ENCODE results near the gene ULK4.

ULK4 gene

GRCh38 chr3:41345788-41346187 is 616.1 kb downstream of the ULK4 start:
- H3K79me2 ChIP-seq (ENCODE audit: insufficient read depth, low read length) = no peaks in the 10 kb centered on the region

GRCh38 chr3:41339758-41340157 is 622.1 kb downstream of the ULK4 start:
- peaks cover 5% of the 10 kb centered on the region for H3K4me1 ChIP-seq (ENCODE audit: insufficient read depth, low read length, poor library complexity, severe bottlenecking)
- H3K9me2 ChIP-seq (replicated peaks; ENCODE audit: low read depth, low read length) = no peaks in the 10 kb centered on the region
- no peak overlapping the region for H2AFZ ChIP-seq (ENCODE audit: low read length)
- no peaks in the 10 kb centered on the region for H3K9me3 ChIP-seq (ENCODE audit: insufficient read depth, low read depth, low read length)
- no peaks in the 10 kb centered on the region for H3K79me2 ChIP-seq (ENCODE audit: insufficient read depth, low read length)
- no peaks in the 10 kb centered on the region for H3K36me3 ChIP-seq (ENCODE audit: insufficient read depth, low read length)
- H3K4me2 ChIP-seq (ENCODE audit: low read depth, low read length, poor library complexity, severe bottlenecking) = no peak overlapping the region
- no peaks in the 10 kb centered on the region for H3K27me3 ChIP-seq (ENCODE audit: insufficient read depth, low read length, poor library complexity, severe bottlenecking)
- no peak overlapping the region for H3K4me3 ChIP-seq (ENCODE audit: low read length, poor library complexity, severe bottlenecking)
- no peaks in the 10 kb centered on the region for H3F3A ChIP-seq (ENCODE audit: low read depth)
- TF ChIP-seq EZH2phosphoT487 (IDR thresholded peaks at IDR 0.05; ENCODE audit: borderline replicate concordance) (no peak), CTCF (conservative IDR thresholded peaks at IDR 0.05; ENCODE audit: low read length) (no peak)
- H4K20me1 ChIP-seq (ENCODE audit: insufficient read depth, low read length, poor library complexity, severe bottlenecking) = no peaks in the 10 kb centered on the region
- H3K9ac ChIP-seq (ENCODE audit: low read depth, low read length, poor library complexity, severe bottlenecking) = no peak overlapping the region

More at GRCh38 chr3:41345788-41346187, 616.1 kb downstream of the ULK4 start:
- no peak for TF ChIP-seq EZH2phosphoT487 (IDR thresholded peaks at IDR 0.05; ENCODE audit: borderline replicate concordance)
- no peak for TF ChIP-seq CTCF (conservative IDR thresholded peaks at IDR 0.05; ENCODE audit: low read length)
- H3K4me2 ChIP-seq (ENCODE audit: low read depth, low read length, poor library complexity, severe bottlenecking) = no peak overlapping the region
- H4K20me1 ChIP-seq (ENCODE audit: insufficient read depth, low read length, poor library complexity, severe bottlenecking) = no peaks in the 10 kb centered on the region
- no peaks in the 10 kb centered on the region for H3K27me3 ChIP-seq (ENCODE audit: insufficient read depth, low read length, poor library complexity, severe bottlenecking)
- H3K36me3 ChIP-seq (ENCODE audit: insufficient read depth, low read length) = no peaks in the 10 kb centered on the region
- H3K4me1 ChIP-seq (ENCODE audit: insufficient read depth, low read length, poor library complexity, severe bottlenecking) = peaks cover 3% of the 10 kb centered on the region
- H2AFZ ChIP-seq (ENCODE audit: low read length) = no peak overlapping the region
- no peaks in the 10 kb centered on the region for H3F3A ChIP-seq (ENCODE audit: low read depth)
- H3K9ac ChIP-seq (ENCODE audit: low read depth, low read length, poor library complexity, severe bottlenecking) = no peak overlapping the region
- no peaks in the 10 kb centered on the region for H3K9me3 ChIP-seq (ENCODE audit: insufficient read depth, low read depth, low read length)
- H3K9me2 ChIP-seq (replicated peaks; ENCODE audit: low read depth, low read length) = no peaks in the 10 kb centered on the region
- no peak overlapping the region for H3K4me3 ChIP-seq (ENCODE audit: low read length, poor library complexity, severe bottlenecking)

GRCh38 chr3:41338276-41338675 is 623.6 kb downstream of the ULK4 start:
- no peaks in the 10 kb centered on the region for H3K79me2 ChIP-seq (ENCODE audit: insufficient read depth, low read length)
- H4K20me1 ChIP-seq (ENCODE audit: insufficient read depth, low read length, poor library complexity, severe bottlenecking) = no peaks in the 10 kb centered on the region
- H2AFZ ChIP-seq (ENCODE audit: low read length) = no peak overlapping the region
- H3K4me3 ChIP-seq (ENCODE audit: low read length, poor library complexity, severe bottlenecking) = no peak overlapping the region
- no peaks in the 10 kb centered on the region for H3K36me3 ChIP-seq (ENCODE audit: insufficient read depth, low read length)
- no peaks in the 10 kb centered on the region for H3F3A ChIP-seq (ENCODE audit: low read depth)
- TF ChIP-seq EZH2phosphoT487 (IDR thresholded peaks at IDR 0.05; ENCODE audit: borderline replicate concordance) = no peak
- no peak for TF ChIP-seq CTCF (conservative IDR thresholded peaks at IDR 0.05; ENCODE audit: low read length)
- H3K27me3 ChIP-seq (ENCODE audit: insufficient read depth, low read length, poor library complexity, severe bottlenecking) = no peaks in the 10 kb centered on the region
- no peaks in the 10 kb centered on the region for H3K9me2 ChIP-seq (replicated peaks; ENCODE audit: low read depth, low read length)
- H3K9me3 ChIP-seq (ENCODE audit: insufficient read depth, low read depth, low read length) = no peaks in the 10 kb centered on the region
- no peak overlapping the region for H3K9ac ChIP-seq (ENCODE audit: low read depth, low read length, poor library complexity, severe bottlenecking)
- H3K4me1 ChIP-seq (ENCODE audit: insufficient read depth, low read length, poor library complexity, severe bottlenecking) = peaks cover 17% of the 10 kb centered on the region
- no peak overlapping the region for H3K4me2 ChIP-seq (ENCODE audit: low read depth, low read length, poor library complexity, severe bottlenecking)
